Activated CD8-positive, alpha-beta memory T cell treated with anti-CD3 and anti-CD28 coated beads for 24 hours (primary cell): ENCODE measurements around the gene LRP11.
"Not testable (repeated sequence)": the region's sequence is repeated elsewhere in the genome, so short reads cannot be mapped to it uniquely, and the experiment has no call there.

Experiments
- DNase-seq: peaks from one replicate; pipeline ENCODE4 v3.0.0-alpha.2; 2020

The LRP11 gene

DNA sequence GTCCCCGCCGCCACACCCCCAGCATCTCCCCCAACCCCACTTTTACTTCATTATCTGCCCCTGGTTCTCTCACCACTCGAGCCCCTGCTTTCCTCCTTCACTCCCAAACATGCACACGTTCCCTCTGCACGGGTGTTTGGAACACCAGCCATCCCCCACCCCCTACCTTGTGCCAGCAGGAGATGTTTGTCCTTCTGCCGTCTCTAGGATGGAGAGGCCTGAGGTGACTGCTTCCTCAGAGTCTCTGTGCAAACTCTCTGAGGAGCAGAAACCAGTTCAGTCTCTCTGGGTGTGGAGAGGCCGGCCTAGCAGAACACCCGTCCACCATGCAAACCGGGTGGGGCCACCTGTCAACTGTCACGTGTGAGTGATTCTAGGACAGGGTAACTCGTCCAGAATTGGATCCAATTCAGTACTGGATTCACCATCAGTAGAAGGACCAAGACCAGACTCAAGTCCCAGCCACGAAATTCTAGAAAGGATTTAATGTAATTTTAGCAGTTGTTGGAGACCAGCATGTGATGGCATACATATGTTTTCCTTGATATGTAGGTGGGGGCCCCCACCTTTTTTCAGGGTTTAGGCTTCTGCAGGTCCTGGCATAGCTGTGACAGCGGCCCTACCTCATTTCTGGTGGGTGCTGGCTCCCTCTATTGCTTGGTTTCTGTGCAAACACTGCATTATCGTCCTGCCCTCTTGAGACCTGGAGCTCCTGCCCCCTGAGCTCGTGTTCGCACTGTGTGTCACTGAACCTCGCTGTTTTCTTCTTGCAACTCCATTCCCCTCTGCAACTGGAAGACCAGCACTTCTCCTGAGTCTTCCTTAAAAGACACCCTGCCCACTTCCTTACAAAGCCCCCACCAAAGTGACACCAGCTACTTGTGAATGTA is 33.9 kb upstream of the LRP11 start, which contains the start of gene RAET1E:
TSS of gene RAET1E (minus strand) at position 259 of the 890 bp plus-strand sequence. CDS start 7,212 bp downstream, outside the sequence.
- DNase-seq: peak; percentile 38

DNA sequence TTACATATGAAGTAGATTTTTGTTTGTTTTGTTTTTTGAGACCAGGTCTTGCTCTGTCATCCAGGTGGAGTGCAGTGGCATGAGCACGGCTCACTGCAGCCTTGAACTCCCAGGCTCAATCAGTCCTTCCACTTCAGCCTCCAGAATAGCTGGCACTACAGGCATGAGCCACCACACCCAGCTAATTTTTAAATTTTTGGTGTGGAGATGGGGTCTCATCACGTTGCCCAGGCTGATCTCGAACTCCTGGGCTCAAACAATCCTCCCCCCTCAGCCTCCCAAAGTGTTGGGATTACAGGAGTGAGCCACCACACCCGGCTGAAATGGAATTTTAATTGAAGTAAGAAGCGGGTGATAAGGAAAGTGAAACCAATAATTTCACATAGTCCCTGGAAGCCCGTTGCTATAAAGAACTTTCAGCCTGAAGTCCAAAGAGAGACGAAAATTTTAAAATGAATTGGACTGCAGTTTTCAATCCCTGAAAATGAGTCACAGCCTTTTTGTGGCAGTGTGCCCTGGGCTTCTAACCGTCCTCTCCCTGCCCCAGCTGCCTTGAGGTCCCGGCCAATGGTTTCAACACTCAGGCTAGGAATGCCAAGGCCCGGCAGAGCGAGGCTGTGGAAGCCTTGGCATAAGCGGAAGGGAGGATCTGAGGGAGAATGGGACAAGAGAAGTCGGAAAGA is 33.0 kb upstream of the LRP11 start:
- peak; percentile 38 for DNase-seq

DNA sequence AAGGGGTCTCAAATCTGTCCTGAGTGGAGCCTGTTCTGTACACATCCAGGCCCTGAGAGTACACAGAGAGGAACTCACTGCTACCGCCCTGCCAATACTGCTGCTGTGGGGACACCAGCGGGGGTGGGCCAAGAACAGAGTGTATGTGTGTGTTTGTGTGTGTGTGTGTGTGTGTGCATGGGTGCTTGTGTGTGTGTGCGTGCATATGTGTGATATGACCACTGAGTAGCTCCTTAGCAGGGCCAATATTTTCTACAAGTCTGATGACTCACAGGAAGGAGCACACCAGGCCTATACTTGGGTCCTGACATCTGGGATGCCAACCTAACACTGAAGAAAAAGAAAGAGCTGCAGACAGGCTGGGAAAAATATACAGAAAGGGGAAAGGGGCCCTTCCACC is 32.3 kb upstream of the LRP11 start:
- peak; percentile 53 for DNase-seq

DNA sequence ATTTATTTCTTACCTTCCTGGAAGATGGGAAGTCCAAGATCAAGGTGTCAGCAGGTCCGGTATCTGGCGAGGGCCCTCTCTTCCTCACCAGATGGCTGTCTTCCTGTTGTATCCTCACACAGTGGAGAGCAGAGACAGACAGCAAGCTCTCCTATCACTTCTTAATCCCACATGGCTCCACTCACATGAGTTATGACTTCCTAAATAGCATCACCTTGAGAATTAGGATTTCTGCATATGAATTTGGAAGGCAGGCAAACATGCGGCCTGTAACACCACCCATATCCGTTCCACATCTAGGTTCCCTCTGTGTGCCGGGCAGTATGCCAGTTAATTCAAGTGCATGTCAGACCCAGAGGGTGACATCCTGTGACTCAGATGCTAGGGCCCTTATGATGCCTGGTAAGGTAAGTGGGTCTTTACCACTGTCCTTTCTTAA is 31.7 kb upstream of the LRP11 start:
- peak; percentile 58 for DNase-seq

DNA sequence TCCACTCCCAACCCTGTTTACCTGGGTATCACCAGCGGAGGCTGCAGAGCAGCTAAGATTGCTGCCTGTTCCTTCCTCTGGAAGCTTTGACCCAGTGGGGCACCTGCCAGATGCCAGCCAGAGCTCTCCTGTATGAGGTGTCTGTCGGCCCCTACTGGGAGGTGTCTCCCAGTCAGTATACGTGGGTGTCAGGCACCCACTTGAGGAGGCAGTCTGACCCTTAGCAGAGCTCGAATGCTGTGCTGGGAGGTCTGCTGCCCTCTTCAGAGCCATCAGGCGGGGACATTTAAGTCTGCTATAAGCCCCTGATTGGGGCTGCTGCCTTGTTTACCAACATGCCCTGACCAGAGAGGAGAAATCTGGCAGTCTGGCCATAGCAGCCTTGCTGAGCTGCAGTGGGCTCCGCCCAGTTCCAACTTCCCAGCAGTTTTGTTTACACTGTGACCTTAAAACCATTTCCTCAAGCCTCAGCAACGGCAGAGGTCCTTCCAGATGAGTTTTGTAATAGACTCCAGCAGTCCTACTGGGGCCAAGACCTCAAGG is 31.0 kb upstream of the LRP11 start:
- DNase-seq: peak; percentile 40

DNA sequence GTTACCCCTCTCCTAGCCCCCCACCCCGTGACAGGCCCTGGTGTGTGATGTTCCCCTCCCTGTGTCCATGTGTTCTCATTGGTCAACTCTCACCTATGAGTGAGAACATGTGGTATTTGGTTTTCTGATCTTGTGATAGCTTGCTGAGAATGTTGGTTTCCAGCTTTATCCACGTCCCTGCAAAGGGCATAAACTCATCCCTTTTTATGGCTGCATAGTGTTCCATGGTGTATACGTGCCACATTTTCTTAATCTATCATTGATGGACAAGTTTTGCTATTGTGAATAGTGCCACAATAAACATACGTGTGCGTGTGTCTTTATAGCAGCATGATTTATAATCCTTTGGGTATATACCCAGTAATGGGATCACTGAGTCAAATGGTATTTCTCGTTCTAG is 27.7 kb upstream of the LRP11 start:
- not testable (repeated sequence) for DNase-seq

DNA sequence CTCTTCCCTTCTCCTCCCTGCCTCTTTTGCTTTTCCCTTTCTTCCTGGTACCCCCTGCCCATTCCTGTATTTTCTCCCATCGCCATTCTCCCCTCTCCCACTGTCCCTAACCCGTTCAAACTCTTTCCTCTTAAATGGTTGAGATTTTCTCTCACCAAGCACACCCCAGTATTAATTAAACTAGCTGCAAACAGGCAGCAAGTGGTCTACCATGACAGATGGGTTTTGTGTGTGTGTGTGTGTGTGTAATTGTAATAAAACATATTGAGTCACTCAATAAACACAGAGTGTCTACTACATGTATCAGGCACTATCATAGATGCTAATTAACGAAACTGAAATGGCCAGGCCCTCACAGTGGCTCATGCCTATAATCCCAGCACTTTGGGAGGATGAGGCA is 27.1 kb upstream of the LRP11 start:
- DNase-seq: no peak

DNA sequence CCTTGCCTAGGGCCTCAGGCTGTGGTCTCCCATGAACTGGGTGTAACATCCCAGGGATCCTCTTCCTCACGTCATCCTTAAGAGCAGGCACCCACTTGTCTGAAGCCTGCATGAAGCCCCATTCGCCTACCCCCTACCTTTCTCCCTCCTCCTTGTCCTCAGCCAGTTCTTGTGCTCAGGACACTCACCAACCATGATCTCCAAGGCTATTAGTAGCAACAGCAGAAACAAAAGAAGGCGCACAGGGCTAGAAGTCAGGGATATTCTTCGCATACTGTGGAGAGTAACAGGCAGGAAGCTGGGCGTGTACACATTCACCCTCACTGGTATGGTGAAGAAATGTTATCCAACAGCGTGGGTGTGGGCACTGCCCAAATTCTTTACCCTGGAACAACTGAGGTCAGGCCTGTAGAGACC is 26.5 kb upstream of the LRP11 start:
- no peak for DNase-seq

DNA sequence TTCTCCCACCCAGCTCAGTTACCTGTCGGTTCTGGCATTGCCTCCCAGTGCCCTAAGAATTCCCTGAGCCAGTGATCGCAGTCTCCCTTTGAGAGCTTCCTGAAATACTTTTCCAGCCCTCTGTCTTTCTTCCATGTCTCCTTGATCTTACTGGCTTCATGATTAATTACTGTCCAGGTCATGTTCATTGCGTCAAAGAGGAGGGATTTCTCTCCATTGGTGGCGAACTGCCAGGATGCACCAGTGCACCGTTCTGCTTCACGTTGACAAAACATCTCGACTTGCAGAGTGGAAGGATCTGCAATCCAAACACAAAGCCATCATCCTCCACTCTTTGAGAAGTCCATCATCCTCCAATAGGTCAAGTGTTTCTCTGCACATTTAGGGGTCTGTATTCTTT is 25.2 kb upstream of the LRP11 start:
- DNase-seq: no peak

DNA sequence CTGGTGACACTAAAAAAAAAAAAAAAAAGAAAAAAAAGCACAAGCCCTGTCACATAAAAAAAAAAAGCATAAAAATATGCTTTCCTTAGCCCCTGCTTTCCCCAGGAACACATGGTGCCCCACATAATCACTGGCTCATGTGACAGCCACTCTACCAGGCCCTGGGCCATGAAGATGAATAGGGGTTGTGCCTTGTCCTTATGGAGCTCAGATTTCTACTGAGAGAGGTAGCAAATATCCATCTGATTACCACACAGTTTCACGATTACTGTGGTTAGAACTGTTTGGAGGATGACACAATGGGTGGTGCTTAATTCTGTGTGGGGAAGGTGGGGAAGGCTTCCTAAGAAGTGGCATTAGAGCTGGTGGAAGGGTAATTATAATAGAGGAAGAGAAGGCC is 24.5 kb upstream of the LRP11 start:
- no peak for DNase-seq

DNA sequence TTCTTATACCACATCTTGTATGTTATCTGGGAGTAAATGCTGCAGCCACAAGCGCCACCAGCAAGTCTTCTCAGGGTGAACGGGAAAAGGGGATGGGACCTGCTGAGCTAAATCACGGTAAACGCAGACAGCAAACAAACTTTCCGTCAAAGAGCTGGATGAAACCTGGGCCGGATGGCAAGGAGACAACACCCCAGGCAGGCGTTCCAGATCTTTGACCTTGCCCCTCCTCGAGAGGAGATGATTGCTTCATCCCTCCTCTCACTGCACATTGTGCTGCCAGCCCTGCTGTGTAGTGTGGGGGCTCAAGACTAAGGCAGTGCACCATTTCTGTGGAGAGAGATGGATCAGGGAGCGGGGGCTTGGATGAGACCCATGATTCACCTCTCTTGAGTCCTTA is 23.9 kb upstream of the LRP11 start:
- DNase-seq: no peak

DNA sequence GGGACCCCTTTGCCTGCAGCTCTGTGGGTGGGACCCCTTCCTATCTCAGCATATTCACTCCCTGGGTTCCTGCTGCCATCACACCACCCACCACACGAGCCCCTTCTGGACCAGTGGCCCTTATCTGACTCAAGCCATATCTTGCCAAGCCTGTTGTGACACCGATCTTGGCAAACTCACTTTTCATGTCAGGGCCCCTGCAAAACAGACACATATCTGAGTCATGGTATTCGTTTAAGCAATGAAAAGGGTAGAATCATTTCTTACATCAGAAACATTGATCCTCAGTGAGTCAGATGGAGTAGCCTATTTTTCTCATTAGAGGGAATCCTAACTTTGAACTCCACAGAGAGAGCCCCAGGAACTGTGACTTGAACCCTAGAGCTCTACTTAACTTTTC is 23.2 kb upstream of the LRP11 start:
- DNase-seq: no peak

DNA sequence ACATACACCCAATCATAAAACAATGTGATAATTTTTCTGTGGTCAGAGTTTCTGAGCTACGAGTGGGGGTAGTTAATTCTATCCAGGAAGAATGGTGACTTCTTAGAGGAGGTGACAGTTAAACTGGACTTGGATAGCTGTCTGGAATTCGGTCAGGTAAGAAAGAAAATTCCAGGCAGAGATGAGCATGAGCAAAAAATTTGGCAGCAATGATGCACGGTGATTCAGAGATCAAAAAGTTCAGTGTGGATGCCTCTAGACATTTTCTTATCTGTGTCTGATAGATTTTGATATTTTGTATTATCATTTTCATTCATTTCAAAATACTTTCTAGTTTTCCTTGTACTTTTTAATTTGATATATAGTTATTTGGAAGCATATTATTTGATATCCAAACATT is 21.7 kb upstream of the LRP11 start:
- no peak for DNase-seq

DNA sequence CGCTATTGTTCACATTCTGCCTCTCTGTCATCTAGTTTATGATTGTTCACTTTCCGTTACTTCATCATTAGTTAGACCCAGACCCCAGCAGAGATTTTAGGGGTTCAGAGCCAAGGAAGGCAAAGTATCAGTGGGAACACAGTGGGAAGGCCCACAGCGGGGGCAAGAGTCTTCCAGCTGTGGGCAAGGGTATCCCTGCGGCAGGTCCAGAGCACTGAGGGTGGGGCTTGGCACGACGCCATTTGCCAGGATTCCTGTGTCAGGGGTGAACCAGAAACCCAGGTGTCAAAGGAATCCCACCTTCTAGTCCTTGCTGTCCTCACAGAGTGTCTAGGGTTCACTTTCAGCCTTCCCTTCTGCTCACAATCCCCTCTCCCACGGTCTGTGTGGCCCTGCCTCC is 20.5 kb upstream of the LRP11 start:
- no peak for DNase-seq

DNA sequence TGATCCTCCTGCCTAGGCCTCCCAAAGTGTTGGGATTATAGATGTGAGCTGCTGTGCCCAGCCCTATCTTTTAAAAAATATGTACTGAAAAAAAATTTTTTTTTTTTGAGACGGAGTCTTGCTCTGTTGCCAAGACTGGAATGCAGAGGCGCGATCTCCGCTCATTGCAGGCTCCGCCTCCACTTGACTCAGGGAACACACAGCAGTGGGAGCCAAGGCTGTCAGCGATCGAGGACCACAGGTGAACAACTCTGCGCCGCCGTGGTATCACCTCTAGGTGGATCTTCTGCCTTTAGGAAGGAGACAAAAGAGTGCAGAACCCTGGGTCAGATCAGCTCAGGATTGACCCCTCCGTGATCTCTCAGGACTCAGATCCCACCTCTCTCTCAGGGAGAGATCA is 20.1 kb upstream of the LRP11 start:
- DNase-seq: no peak

DNA sequence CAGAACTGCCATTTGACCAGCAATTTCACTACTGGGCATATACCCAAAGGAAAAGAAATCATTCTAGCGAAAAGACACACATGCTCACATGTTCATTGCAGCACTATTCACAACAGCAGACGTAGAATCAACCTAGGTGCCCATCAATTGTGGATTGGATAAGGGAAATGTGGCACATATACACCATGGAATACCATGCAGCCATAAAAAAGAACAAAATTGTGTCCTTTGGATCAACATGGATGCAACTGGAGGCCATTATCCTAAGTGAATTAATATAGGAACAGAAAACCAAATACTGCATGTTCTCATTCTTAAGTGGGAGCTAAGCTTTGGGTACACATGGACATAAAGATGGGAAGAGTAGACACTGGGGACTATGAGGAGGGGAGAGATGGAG is 17.7 kb upstream of the LRP11 start:
- DNase-seq: no peak

DNA sequence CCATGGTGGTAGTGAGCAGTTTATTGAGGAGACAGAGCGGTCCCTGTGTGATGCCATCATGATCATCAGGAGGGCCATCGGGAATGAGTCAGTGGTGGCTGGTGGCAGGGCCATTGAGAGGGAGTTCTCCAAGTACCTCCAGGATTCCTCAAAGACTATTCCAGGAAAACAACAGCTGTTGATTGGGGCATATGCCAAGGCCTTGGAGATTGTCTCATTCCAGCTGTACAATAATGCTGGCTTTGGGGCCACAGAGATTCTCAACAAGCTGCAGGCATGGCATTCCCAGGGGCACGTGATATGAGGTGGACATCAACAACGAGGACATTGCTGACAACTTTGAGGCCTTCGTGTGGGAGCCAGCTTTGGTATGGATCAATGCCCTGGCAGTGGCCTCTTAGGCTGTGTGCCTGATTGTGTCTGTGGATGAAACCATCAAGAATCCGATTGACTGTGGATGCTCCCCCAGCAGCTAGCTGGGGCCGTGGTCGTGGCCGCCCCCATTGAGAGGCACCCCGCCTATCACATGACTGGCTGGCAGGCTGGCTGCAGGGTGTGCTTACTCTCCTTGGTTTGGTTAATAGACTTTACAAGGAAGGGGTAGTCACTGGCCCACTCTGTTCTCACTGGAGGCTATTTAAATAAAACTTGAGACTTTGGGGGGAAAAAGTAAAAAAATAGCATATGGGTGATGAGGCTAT is 17.1 kb upstream of the LRP11 start:
- peak; percentile 26 for DNase-seq

DNA sequence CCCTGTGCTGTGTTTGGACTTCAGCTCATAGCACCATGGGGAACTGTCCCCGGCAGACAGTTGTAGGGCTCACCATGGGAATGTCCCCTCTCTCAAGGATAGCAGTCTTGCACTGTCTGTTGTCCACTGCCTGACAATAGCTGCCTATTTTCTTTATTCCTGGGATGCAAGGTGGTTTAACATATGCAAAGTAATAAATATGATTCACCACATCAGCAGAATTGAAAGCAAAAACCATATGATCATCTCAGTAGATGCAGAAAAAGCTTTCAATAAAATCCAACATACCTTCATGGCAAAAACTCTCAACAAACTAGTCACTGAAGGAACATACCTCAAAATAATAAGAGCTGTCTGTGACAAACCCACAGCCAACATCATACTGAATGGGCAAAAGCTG is 13.5 kb upstream of the LRP11 start:
- DNase-seq: no peak

DNA sequence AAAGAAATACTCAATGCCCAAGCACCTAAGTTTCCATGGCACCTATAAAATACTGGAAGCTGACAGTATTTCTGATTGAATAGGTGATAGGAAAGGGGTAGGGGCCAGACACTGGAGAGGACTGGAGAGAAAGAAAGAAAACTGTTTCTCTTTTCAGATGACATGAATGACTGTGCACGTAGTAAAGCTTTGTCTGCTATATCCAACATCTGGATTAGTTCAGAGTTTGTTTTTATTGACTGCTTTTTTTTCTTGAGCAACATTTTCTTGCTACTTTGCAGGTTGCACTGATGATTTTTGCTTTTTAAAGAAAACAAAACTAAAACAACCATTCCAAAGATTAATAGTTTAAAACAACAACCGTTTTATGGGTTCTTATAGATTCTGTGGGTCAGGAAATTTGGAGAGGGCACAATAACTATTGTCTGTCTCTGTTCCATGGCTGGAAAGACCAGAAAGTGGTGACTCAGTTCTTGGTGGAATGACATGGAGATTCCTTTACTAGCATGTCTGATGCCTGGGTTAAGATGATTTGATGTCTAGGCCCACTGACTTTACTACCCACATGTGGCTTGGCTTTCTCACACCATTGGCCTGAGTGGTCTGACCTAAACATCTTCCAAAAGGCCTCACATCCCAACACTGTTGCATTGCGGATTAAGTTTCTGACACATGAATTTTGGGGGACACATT is 12.2 kb upstream of the LRP11 start:
- DNase-seq: no peak

DNA sequence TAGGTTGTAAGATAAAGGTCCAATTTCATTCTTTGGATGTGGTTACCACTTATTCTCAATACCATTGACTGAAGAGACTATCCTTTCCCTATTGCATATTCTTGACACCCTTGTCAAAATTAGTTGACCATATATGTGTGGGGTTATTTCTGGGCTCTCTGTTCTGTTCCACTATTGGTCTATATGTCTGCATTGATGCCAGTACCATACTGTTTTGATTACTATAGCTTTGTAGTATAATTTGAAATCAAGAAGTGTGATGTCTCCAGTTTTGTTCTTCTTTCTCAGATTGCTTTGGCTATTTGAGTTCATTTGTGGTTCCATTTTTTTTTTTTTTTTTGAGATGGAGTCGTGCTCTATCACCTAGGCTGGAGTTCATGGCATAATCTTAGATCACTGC is 8.1 kb upstream of the LRP11 start:
- DNase-seq: no peak

DNA sequence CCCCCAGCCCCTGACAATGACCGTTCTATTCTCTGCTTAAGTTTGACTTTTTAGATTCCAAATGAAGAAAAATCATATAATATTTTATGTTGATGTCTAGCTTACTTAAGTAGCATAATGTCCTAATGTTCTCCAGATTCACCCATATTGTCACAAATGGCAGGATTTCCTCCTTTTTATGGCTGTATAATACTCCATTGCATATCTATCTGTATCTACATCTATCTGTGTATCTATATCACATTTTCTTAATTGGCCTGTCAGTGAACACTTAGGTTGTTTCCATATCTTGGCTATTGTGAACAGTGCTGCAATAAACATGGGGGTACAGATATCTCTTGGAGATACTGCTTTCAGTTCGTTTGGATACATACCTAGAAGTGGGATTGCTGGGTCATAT is 7.0 kb upstream of the LRP11 start:
- no peak for DNase-seq

DNA sequence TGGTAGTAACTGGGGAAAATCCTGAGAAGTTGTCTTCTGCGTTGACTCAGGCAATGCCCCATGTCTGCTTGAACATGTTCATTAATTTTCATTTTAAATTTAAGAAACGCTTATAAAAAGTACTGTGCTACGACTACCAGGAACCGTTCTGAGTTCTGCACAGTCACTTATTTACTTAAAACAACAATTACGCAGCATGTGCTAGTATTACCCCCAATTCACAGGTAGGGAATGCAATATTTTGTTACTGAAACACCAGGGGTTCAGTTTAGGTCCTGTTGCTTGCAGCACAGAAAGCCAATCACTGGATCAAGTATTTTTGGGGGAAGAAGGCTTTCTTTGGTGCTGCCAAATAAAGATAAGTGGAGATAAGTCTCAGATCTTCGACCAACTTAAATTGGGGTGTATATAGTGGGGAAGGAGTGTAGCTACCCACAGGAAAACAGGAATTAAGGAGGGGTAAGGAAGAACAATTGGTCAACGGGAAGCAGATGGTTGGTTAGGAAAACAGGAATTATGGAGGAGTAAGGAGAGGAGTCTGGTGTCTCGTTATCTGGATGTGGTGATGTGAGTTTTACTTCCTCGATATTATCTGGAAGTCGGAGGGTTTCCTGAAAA is 5.2 kb upstream of the LRP11 start:
- DNase-seq: no peak
